HEK293T (cell line): ENCODE results near the gene TEKT5.

Source experiments
- ELF4 ChIP-seq: fragments of 450-650 bp; IDR thresholded peaks from 2 replicates; pipeline ENCODE4 v1.6.1; 2017; ENCODE audit warnings: antibody characterized with exemption
- FOXM1 ChIP-seq: fragments of 450-650 bp; IDR thresholded peaks from 2 replicates; pipeline ENCODE4 v1.6.1; 2017; ENCODE audit warnings: mild to moderate bottlenecking, borderline replicate concordance
- HDGF ChIP-seq: fragments of 450-650 bp; IDR thresholded peaks from 2 replicates; pipeline ENCODE4 v1.6.1; 2017; ENCODE audit warnings: antibody characterized with exemption, borderline replicate concordance
- SP1 ChIP-seq: fragments of 450-650 bp; IDR thresholded peaks from 2 replicates; pipeline ENCODE4 v1.6.1; 2017
- SUZ12 ChIP-seq: fragments of 450-650 bp; IDR thresholded peaks from 2 replicates; pipeline ENCODE4 v1.6.1; 2016; ENCODE audit warnings: mild to moderate bottlenecking
- TARDBP ChIP-seq: fragments of 450-650 bp; IDR thresholded peaks from 2 replicates; pipeline ENCODE4 v1.6.1; 2016
- ZNF384 ChIP-seq: fragments of 450-650 bp; IDR thresholded peaks from 2 replicates; pipeline ENCODE4 v1.6.1; 2016

DNA sequence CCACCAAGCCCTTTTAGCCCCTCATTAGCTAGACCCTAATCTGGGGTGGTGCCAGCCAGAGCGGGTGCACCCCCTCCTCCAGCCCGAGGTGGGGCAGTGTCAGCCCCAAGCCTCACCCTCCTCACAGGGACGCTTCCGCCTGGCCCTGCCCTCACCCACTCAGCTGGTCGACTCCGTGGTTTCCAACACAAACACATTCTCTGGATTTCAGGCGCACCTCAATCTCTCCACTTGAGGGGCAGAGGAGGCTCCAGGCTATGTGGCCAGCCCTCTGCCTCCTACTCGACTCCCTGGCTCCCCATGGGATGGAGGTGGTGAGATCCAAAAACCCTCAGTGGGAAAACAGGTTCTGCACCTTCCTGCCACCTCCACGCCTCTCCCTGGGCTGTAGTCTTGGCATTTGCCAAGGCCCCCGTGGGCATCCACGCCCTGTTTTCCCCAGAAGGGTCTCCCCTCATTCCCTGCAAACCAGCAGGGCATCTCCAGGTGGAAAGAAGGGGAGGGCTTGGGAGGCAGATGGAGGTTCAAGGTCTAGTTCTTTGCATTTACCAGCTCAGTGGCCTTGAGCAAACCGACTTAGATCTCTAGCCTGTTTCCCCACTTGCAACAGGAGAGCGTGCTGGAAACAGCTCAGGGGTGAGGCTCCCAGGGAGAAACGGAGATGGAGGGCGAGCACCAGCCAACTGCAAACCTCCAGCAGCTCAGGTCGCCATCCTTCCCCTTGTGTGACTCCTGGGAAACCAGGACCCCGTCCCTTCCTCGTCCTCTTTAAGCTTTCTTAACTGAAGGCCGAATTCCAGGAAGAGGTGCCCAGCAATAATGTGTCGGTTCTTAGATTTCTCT, 116.0 kb downstream of the TEKT5 start:
- TF ChIP-seq ELF4 (no peak), HDGF (no peak), SUZ12 (no peak), FOXM1 (no peak), TARDBP (no peak), ZNF384 (no peak), SP1 (no peak)
